ENCODE measurements around the gene RPTOR.

GRCh38 chr17:80652756-80653330, 108.2 kb downstream of the RPTOR start:
- TF ChIP-seq CTCF (IDR thresholded peaks at IDR 0.05) (no peak), EP300 (IDR thresholded peaks at IDR 0.05) (no peak)

All from esophagus muscularis mucosa (tissue), 3 donors.